ENCODE measurements around the gene PEPD.
A peak's percentile ranks its signal among the peaks of the same experiment; 100 is the strongest.

PEPD gene

DNA sequence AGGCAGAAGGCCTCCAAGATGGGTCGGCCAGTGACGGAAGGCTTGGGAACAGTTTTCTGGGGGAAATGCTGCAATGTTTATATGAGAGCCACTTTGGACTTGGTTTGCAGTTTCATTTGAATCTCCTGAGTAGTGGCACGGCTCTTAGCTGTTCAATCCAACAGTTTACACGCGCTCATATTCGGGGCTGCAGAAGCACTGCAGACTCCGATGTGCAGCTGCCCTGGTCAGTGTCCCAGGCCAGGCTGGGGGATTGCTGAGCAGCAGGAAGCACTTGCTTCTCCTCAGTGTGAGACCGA, 116.4 kb downstream of the PEPD start:
- H3K4me3 ChIP-seq (replicated peaks; ENCODE audit: low read depth, low read length) = no peak overlapping the region
- TF ChIP-seq, protein P1, sequence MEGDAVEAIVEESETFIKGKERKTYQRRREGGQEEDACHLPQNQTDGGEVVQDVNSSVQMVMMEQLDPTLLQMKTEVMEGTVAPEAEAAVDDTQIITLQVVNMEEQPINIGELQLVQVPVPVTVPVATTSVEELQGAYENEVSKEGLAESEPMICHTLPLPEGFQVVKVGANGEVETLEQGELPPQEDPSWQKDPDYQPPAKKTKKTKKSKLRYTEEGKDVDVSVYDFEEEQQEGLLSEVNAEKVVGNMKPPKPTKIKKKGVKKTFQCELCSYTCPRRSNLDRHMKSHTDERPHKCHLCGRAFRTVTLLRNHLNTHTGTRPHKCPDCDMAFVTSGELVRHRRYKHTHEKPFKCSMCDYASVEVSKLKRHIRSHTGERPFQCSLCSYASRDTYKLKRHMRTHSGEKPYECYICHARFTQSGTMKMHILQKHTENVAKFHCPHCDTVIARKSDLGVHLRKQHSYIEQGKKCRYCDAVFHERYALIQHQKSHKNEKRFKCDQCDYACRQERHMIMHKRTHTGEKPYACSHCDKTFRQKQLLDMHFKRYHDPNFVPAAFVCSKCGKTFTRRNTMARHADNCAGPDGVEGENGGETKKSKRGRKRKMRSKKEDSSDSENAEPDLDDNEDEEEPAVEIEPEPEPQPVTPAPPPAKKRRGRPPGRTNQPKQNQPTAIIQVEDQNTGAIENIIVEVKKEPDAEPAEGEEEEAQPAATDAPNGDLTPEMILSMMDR (IDR thresholded peaks at IDR 0.05; ENCODE audit: low read length, missing control alignments) = no peak
- DNase-seq (ENCODE audit: low read depth) = no peak

GRCh38 chr19:33404506-33405253, 116.9 kb downstream of the PEPD start:
- H3K4me3 ChIP-seq (replicated peaks; ENCODE audit: low read depth, low read length) = no peak overlapping the region
- DNase-seq (ENCODE audit: low read depth) = no peak
- TF ChIP-seq, protein P1 (IDR thresholded peaks at IDR 0.05; ENCODE audit: low read length, missing control alignments) = no peak

DNA sequence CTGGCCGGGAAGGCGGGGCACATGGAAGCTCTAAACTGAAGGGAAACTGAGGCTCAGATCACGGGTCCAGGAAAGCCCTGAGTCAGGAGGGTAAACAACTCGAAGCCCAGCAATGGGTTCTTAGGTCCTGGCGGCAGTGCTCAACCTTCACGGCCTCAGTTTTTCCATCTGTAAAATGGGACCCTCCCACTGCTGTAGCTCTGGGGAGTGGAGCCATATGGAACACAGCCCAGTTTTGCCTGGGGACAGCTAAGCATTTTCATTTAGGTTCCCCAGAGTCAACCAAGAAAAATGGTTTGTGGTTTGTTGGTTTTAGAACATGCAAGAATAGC, 117.7 kb downstream of the PEPD start:
- TF ChIP-seq, protein P1 (IDR thresholded peaks at IDR 0.05; ENCODE audit: low read length, missing control alignments) = no peak
- no peak overlapping the region for H3K4me3 ChIP-seq (replicated peaks; ENCODE audit: low read depth, low read length)
- no peak for DNase-seq (ENCODE audit: low read depth)

DNA sequence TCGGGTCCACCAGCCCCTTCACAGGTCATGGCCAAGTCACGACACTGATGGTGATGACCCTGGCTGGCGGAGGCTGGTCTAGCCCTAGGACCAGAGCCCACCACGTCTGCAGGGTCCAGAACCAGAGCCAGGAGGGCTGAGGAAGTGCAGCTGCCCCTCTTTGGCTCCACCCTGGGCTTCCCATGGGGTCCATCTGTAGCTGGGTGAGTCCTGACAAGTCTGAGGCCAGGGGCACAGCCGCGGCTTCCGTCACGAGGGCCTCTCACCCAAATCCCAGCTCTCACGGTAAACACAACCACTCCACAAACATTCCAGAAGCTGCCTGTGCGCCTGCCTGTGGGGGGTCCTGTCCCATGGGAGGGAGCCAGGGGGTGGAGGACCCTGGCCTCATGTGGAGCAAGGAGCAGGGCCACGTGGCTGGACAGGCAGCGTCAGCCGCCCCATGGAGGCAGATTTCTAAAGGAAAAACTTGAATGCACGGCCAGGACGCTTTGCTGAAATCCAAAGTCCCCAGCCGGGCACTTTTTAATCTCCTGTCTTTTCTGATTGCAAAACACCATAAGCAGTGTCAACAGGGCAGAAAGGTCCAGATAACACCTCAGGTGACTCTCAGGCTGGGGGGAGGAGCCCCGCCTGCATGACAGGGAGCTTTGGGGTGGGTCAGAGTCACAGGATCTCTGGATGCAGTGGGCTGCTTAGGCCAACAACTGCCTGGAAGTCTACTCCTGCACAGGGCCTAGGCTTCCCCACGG, 118.2 kb downstream of the PEPD start:
- no peak for DNase-seq (ENCODE audit: low read depth)

GRCh38 chr19:33402421-33403220, 119.0 kb downstream of the PEPD start:
- H3K4me3 ChIP-seq (replicated peaks; ENCODE audit: low read depth, low read length) = no peak overlapping the region
- no peak for DNase-seq (ENCODE audit: low read depth)
- TF ChIP-seq, protein P1 (IDR thresholded peaks at IDR 0.05; ENCODE audit: low read length, missing control alignments) = peak; percentile 1

More for the DNA sequence above, 118.2 kb downstream of the PEPD start:
- no peak overlapping the region for H3K4me3 ChIP-seq (replicated peaks; ENCODE audit: low read depth, low read length)
- TF ChIP-seq, protein P1 (IDR thresholded peaks at IDR 0.05; ENCODE audit: low read length, missing control alignments) = no peak

DNA sequence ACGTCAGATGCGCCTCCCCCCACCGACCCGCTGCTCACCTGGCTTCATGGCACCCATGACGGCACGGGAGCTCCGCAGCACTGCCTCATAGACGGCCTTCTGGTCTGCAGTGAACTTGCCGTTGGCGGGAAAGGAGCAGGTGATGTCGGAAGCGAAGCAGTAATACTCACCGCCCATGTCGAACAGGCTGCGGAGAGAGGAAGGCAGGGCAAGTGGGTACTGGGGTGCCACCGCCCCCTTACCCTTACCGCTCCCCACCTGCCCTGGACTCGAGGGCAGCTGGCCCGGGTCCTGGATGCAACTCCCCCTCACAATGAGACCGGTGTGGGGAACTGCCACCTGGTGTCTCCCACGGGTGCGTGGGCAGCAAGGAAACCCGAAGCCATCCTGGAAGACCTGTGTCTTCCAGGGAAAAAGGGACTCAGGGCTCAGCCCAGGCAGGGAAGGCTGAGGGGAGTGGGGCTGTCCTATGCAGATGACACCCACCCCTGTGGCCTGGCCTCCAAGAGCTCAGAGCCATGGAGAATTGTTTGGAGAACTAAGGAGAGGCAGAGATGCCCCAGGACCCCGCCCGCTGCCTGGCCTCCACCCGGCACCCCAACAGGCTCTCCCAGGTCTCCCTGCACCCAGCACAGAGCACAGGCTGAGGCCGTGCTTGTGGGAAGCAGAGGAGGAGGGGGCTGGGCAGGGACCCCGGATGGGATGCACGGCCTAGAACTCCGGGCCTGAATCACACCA, 119.7 kb downstream of the PEPD start:
- H3K4me3 ChIP-seq (replicated peaks; ENCODE audit: low read depth, low read length) = no peak overlapping the region
- DNase-seq (ENCODE audit: low read depth) = no peak
- TF ChIP-seq, protein P1 (IDR thresholded peaks at IDR 0.05; ENCODE audit: low read length, missing control alignments) = no peak
